Neural progenitor cell (in vitro differentiated cells): ENCODE measurements around the gene VEZF1.

Experiments
- EZH2 ChIP-seq: fragments of 200-600 bp; sonication (generic); IDR thresholded peaks from 2 replicates; pipeline ENCODE4 v1.6.1; 2017; ENCODE audit warnings: antibody characterized with exemption, mild to moderate bottlenecking, moderate library complexity
- TF ChIP-seq, protein P1 (sequence below): fragments of 200-600 bp; sonication (generic); IDR thresholded peaks from 2 replicates; pipeline ENCODE4 v1.5.1; 2017; ENCODE audit warnings: antibody characterized with exemption, mild to moderate bottlenecking

DNA sequence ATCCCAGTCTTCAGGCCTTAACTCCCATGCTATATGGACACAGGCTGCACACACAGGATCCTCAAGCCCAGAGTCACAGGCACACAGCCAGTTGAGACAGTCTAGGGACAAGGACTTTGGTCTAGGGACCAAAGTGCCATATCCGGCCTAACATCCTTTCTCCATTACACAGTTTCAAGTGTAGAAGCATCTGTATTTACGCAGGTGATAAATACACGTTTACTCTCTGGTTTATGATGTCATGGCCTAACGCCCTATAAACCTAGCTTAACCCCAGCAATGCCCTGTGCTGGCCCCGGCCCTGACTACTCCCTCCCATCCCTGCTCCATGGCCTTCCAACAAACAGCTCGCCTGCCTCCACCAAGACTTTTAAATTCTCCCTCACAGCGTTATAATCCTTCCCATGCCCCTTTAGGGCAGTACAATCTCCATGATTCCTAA lies 50.0 kb downstream of the VEZF1 start:
- TF ChIP-seq, protein P1, sequence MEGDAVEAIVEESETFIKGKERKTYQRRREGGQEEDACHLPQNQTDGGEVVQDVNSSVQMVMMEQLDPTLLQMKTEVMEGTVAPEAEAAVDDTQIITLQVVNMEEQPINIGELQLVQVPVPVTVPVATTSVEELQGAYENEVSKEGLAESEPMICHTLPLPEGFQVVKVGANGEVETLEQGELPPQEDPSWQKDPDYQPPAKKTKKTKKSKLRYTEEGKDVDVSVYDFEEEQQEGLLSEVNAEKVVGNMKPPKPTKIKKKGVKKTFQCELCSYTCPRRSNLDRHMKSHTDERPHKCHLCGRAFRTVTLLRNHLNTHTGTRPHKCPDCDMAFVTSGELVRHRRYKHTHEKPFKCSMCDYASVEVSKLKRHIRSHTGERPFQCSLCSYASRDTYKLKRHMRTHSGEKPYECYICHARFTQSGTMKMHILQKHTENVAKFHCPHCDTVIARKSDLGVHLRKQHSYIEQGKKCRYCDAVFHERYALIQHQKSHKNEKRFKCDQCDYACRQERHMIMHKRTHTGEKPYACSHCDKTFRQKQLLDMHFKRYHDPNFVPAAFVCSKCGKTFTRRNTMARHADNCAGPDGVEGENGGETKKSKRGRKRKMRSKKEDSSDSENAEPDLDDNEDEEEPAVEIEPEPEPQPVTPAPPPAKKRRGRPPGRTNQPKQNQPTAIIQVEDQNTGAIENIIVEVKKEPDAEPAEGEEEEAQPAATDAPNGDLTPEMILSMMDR = no peak
- no peak for TF ChIP-seq EZH2
